K562 (cell line): ENCODE data around the gene SMIM15. TPM values are rescaled to one million over a fixed set of nuclear protein-coding genes. Genes with fewer than 3 reads are reported as not detected.

Experiments used
- DNMT1 ChIP-seq: fragments of 450-650 bp; IDR thresholded peaks from 2 replicates; pipeline ENCODE4 v1.6.1; 2016; ENCODE audit warnings: antibody characterized with exemption, mild to moderate bottlenecking
- FOXP4 ChIP-seq: sonication (generic); formaldehyde crosslinking; IDR thresholded peaks from 2 replicates; pipeline ENCODE4 v1.8.0; 2022; ENCODE audit warnings: mild to moderate bottlenecking, missing genetic modification reagents, borderline replicate concordance
- L3MBTL2 ChIP-seq: fragments of 450-650 bp; IDR thresholded peaks from 2 replicates; pipeline ENCODE4 v1.6.1; 2016; ENCODE audit warnings: mild to moderate bottlenecking, moderate library complexity
- MGA ChIP-seq: fragments of 450-650 bp; IDR thresholded peaks from 2 replicates; pipeline ENCODE4 v1.6.1; 2016; ENCODE audit warnings: mild to moderate bottlenecking, moderate library complexity
- NR2C1 ChIP-seq, 2 experiments: fragments of 450-650 bp; IDR thresholded peaks; 2 replicates each; pipeline ENCODE4 v1.6.1; 2017; ENCODE audit warnings: mild to moderate bottlenecking in 2 of 2, antibody characterized with exemption in 1 of 2, inconsistent platforms in 1 of 2, missing compliant biosample characterization in 1 of 2, missing genetic modification characterization in 1 of 2
- SMAD1 ChIP-seq: fragments of 150-350 bp; IDR thresholded peaks from 2 replicates; pipeline ENCODE4 v1.6.1; 2014; ENCODE audit warnings: low read length, low read depth; ENCODE audit not compliant: partially characterized antibody
- THRB ChIP-seq: fragments of 450-650 bp; formaldehyde crosslinking; conservative IDR thresholded peaks from 2 replicates; pipeline ENCODE4 v1.4.0; 2022; ENCODE audit warnings: mild to moderate bottlenecking, missing genetic modification characterization
- ZBTB17 ChIP-seq: fragments of 450-650 bp; formaldehyde crosslinking; IDR thresholded peaks from 2 replicates; pipeline ENCODE4 v1.4.0; 2020; ENCODE audit warnings: mild to moderate bottlenecking
- polyA plus RNA-seq, 8 experiments: library from polyadenylated mRNA; depleted of rRNA in 4 of 8; stranded (reverse) in 5 of 8; unstranded in 3 of 8; fragments of >200 nt; fragmentation: Nextera tagmentation in 2 of 8; fragmentation: Illumina TruSeq in 1 of 8; extraction: Ambion mirVana in 2 of 8; extraction: Trizol in 1 of 8; gene quantifications; 2 replicates each; pipeline versions ENCODE4 v1.2.1 to v1.2.3, GENCODE V29; 2011 to 2014; ENCODE audit warnings: inconsistent platforms in 1 of 8, missing spikeins in 1 of 8
- total RNA-seq, 7 experiments: library from RNA; depleted of rRNA in 6 of 7; stranded (reverse); fragments of >200 nt in 6 of 7; fragmentation: Illumina TruSeq in 2 of 7; extraction: Trizol in 2 of 7; gene quantifications; 2 replicates each; pipeline versions ENCODE4 v1.2.1 to v1.2.3, GENCODE V29; 2011 to 2021; ENCODE audit warnings: low replicate concordance in 1 of 7

SMIM15 gene
- total and polyA plus RNA-seq, 9 of the 15 experiments (the other 6 are each of a cell fraction or from before 2014, with no cell fraction given), result 16.6 to 124 (median 82.0) TPM

- TF ChIP-seq FOXP4 (CRISPR knock-in tag) (peak; percentile 82; the same call in 1 of the 2 replicates), DNMT1 (no peak), SMAD1 (peak; percentile 33), MGA (peak; percentile 88), ZBTB17 (no peak; the same call in 1 of the 2 replicates), NR2C1 (IDR thresholded peaks at IDR 0.05) (peak; percentile 67), NR2C1 (tag; IDR thresholded peaks at IDR 0.05) (peak; percentile 65; the same call in 1 of the 2 replicates), THRB (no peak), L3MBTL2 (peak; percentile 91)
Measured at GRCh38 chr5:61162010-61162831, at the start of gene SMIM15 (continued).
